ENCODE measurements around the gene RNF138. TPM values are rescaled to one million over a fixed set of nuclear protein-coding genes. Genes with fewer than 3 reads are reported as not detected.

Gene RNF138
- total RNA-seq, 1 experiment from 2014 or later, result 73.5 TPM

- H3K4me3 Mint-ChIP-seq, result no peak overlapping the region
- Histone ChIP-seq H2BK15ac (ENCODE audit: low read depth, low read length) (no peak overlapping the region), H3K23ac (ENCODE audit: insufficient read length, low read depth, low read length) (no peak overlapping the region), H4K8ac (replicated peaks; ENCODE audit: insufficient read length, low read depth, low read length) (no peak overlapping the region), H3K4me2 (ENCODE audit: insufficient read depth, insufficient read length, low read length) (no peak overlapping the region), H3K56ac (ENCODE audit: insufficient read length, low read depth, low read length) (no peak overlapping the region), H3K79me1 (ENCODE audit: insufficient read depth, low read depth, low read length, poor library complexity, severe bottlenecking) (no peaks in the 10 kb centered on the region), H3K4me1 (ENCODE audit: insufficient read depth, low read length) (no peaks in the 10 kb centered on the region), H3K79me2 (ENCODE audit: insufficient read depth, low read length) (no peaks in the 10 kb centered on the region), H4K5ac (ENCODE audit: insufficient read length, low read depth, low read length) (no peak overlapping the region), H2BK12ac (ENCODE audit: insufficient read length, low read depth, low read length) (no peak overlapping the region), H3K23me2 (ENCODE audit: insufficient read length, low read depth, low read length, poor library complexity, severe bottlenecking) (no peaks in the 10 kb centered on the region), H3K9me3 (ENCODE audit: control insufficient read depth, low read depth, low read length) (no peaks in the 10 kb centered on the region), H4K20me1 (ENCODE audit: control insufficient read depth, insufficient read depth, insufficient read length) (no peaks in the 10 kb centered on the region), H3T11ph (ENCODE audit: low read length) (no peak overlapping the region), H2BK20ac (ENCODE audit: low read depth, low read length, poor library complexity, severe bottlenecking) (no peak overlapping the region), H3K27ac (ENCODE audit: insufficient read length, low read depth, low read length) (no peak overlapping the region), H3K27me3 (ENCODE audit: insufficient read depth, low read length) (no peaks in the 10 kb centered on the region), H2AFZ (ENCODE audit: low read length) (no peak overlapping the region), H2BK120ac (ENCODE audit: low read depth, low read length, poor library complexity, severe bottlenecking) (no peak overlapping the region), H4K91ac (ENCODE audit: insufficient read length, low read depth, low read length) (no peak overlapping the region), H3K18ac (ENCODE audit: insufficient read length, low read depth, low read length) (no peak overlapping the region), H2BK5ac (ENCODE audit: insufficient read length, low read length) (no peak overlapping the region), H3K9ac (ENCODE audit: extremely low read depth, insufficient read length, low read length) (no peak overlapping the region), H3K4ac (ENCODE audit: low read depth, low read length) (no peak overlapping the region), H3K14ac (ENCODE audit: insufficient read depth, low read length) (no peak overlapping the region), H2AK5ac (ENCODE audit: insufficient read length, low read length) (no peak overlapping the region)
- no CpG with 5 or more reads among the region's 3 CpGs for WGBS (ENCODE audit: extremely low coverage, insufficient read length, low lambda C conversion rate)
- H3K36me3 Mint-ChIP-seq (ENCODE audit: insufficient read depth in 1 of 3, low read depth in 3 of 3), result peaks cover 10 to 18% (median 17%) of the 10 kb centered on the region in 3 experiments; a peak in 6 of 7 replicates
- H3K27me3 Mint-ChIP-seq (ENCODE audit: low read depth), result no peaks in the 10 kb centered on the region
- no peak for DNase-seq
- peaks cover 3 to 4% of the 10 kb centered on the region in 2 experiments for H3K4me1 Mint-ChIP-seq
- H3K9me3 Mint-ChIP-seq, result peaks cover 0 to 2% of the 10 kb centered on the region in 2 experiments; a peak in 2 of 5 replicates
- no peak for TF ChIP-seq CTCF (conservative IDR thresholded peaks at IDR 0.05)
- peak overlapping the region in 1 of 3 experiments; percentile 6; a peak in 1 of 7 replicates for H3K27ac Mint-ChIP-seq
These were observed 42.1 kb upstream of the RNF138 start for GRCh38 chr18:32049393-32050171.
